GM19025 (cell line): ENCODE data around the gene ARF3.

ENCODE experiments used
- ATAC-seq: cut with Tn5 transposase; IDR thresholded peaks from one replicate; pipeline ENCODE4 v1.9.1; 2021; ENCODE audit warnings: mild to moderate bottlenecking, low read depth, moderate library complexity; ENCODE audit not compliant: unreplicated experiment

The ARF3 gene

GRCh38 chr12:48982397-48983080 lies 25.3 kb upstream of the ARF3 start:
- ATAC-seq, result no peak

- no peak for ATAC-seq
These were observed 24.5 kb upstream of the ARF3 start for GRCh38 chr12:48981757-48982157.

GRCh38 chr12:48980953-48981756 lies 23.9 kb upstream of the ARF3 start:
- no peak for ATAC-seq

GRCh38 chr12:48980389-48980952 lies 23.2 kb upstream of the ARF3 start:
- ATAC-seq, result no peak

- no peak for ATAC-seq
These were observed 22.5 kb upstream of the ARF3 start for GRCh38 chr12:48979602-48980388.

- no peak for ATAC-seq
These were observed 21.7 kb upstream of the ARF3 start for GRCh38 chr12:48978741-48979601.

- no peak for ATAC-seq
These were observed 21.0 kb upstream of the ARF3 start, which contains the start of gene WNT1 for GRCh38 chr12:48978291-48978740. Gene WNT1 (plus strand): TSS chr12:48978322. CDS start chr12:48978651, 329 bp downstream.

GRCh38 chr12:48977290-48978281 lies 20.3 kb upstream of the ARF3 start:
- no peak for ATAC-seq

GRCh38 chr12:48973941-48974673 lies 16.8 kb upstream of the ARF3 start:
- no peak for ATAC-seq

- ATAC-seq, result no peak
These were observed 16.2 kb upstream of the ARF3 start for GRCh38 chr12:48973531-48973930.

GRCh38 chr12:48972952-48973483 lies 15.7 kb upstream of the ARF3 start:
- no peak for ATAC-seq

- ATAC-seq, result no peak
These were observed 15.1 kb upstream of the ARF3 start for GRCh38 chr12:48972213-48972951.

- no peak for ATAC-seq
These were observed 13.5 kb upstream of the ARF3 start for GRCh38 chr12:48970702-48971334.

GRCh38 chr12:48969833-48970701 lies 12.8 kb upstream of the ARF3 start:
- ATAC-seq, result no peak

GRCh38 chr12:48969160-48969771 lies 12.0 kb upstream of the ARF3 start:
- no peak for ATAC-seq
